ENCODE measurements around the gene C5orf63.
"Not testable (repeated sequence)": the region's sequence is repeated elsewhere in the genome, so short reads cannot be mapped to it uniquely, and the experiment has no call there.

C5orf63 gene

DNA sequence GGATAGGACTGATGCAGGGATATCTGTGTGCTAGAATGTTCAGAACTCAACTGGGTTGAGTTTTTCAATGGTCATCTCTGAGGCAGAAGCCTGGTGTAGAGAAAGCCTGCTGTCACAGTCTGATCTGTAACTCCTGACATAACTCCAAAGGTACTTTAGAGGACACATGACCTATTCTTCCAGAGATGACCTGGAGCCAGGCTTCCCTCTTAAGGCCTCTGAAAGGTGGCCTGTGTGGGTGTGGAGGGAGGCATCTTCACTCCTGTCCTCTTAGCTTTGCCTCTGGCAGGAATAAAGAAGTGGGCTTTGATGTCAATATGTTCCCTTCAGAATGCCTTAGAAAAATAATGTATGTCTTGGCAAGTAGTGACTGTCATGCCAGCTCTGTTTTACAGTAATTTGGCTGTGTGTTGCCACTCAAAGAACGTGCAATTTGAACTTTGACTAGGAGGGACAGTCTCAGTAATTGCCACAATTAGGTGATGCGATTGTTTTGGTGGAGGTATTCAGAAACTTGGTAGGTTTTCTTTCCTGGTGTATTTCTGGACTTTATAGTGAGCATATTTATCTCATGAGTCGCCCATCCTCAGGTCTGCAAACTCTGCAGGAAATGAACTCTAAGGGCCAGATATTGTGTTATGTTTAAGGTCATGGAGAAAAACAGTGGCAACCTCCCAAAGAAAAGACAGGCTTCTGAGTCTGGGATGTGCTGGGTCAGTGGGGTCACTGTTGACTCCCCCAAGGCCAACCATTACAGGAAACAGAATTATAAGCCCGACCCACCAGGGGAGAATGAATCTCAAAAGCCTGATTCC, 3.2 kb upstream of the C5orf63 start:
- H3K4me3 ChIP-seq (ENCODE audit: low read depth, low read length) = no peak overlapping the region

DNA sequence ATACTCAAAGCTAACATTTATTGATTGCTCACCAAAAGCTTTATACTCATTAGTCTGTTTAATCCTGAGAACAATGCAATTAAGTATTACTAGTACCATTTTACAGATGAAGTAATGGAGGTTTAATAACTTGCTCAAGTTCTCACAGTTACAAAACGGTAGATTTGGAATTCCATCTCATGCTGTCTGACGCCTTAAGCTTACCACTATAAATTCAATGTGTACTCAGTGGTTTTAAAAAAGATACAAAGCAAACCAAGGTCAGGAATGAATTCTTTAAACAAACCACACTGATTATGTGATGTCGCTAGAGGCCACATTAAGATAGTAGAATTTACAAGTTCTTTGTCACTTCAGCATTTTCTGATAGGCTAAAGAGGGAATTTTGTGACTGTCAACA, 1.2 kb upstream of the C5orf63 start:
- H3K4me3 ChIP-seq (ENCODE audit: low read depth, low read length) = no peak overlapping the region

DNA sequence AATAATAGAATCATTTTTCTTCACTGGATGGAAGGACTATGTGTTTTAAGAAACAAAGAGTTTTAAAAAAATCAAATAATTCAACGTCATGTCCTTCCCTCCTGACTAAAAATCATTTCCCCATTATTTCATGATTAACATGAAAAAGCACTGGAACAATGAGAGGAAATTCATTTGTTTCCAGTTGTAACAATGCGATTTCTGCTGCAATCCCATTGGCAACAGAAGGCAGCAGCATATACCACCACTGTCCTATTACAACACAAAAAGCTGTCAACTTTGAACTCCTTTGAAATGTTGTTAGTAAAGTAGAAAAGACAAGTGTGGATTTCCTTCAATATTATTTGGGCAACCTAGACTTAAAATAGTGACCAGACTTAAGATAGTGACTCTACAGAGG, 3.1 kb downstream of the C5orf63 start:
- H3K4me3 ChIP-seq (ENCODE audit: low read depth, low read length) = no peak overlapping the region

DNA sequence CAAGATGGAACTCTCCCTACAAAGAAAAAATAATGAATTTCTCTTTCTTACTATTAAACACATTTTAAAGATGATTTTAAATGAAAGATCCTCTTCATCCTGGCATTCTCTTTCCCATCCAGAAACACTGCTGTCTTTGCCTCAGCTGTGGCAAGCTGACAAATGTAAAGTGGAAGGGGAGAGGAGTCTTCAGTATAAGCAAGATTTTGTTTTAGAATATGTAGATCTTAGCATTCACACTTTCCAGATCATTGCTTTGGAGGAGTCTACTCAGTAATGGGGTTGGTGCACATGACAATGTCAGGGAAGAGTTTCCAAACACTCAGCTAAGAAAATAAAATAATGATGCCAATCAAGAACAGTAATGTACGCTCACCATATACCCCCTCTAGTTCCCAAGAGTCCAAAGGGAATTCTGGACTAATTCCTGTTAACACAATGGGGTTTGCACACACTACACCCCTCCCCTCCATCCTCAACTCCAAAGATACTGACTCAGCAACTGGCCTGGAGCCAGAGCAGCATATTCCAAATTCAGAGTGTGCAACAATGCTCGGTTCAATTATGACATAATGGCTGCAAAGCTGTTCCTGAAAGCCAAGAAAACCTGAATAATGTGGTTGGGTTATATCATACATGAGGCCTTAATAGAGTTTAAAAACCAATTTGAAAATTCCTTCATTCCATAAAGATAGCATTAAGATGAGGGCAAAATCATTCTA, 4.6 kb downstream of the C5orf63 start:
- no peak overlapping the region for H3K4me3 ChIP-seq (ENCODE audit: low read depth, low read length)

DNA sequence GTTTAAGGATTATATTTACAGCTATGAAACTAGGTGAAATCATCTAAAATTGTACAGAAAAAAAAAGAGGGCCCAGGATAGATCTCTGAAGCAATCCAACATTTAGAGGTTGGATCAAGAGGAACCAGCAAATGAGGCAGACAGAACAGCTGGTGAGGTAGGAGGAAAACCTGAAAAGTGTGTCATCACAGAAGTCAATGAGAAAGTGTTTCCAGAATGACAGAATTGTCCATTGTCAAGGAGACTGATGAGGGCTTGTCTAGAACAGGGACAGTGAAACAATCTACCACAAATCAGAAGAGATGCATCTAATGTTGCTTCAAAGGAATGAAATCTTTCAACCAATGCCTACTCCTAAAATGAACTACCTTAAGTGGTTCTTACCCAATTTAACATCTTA, 6.6 kb downstream of the C5orf63 start:
- no peak overlapping the region for H3K4me3 ChIP-seq (ENCODE audit: low read depth, low read length)

DNA sequence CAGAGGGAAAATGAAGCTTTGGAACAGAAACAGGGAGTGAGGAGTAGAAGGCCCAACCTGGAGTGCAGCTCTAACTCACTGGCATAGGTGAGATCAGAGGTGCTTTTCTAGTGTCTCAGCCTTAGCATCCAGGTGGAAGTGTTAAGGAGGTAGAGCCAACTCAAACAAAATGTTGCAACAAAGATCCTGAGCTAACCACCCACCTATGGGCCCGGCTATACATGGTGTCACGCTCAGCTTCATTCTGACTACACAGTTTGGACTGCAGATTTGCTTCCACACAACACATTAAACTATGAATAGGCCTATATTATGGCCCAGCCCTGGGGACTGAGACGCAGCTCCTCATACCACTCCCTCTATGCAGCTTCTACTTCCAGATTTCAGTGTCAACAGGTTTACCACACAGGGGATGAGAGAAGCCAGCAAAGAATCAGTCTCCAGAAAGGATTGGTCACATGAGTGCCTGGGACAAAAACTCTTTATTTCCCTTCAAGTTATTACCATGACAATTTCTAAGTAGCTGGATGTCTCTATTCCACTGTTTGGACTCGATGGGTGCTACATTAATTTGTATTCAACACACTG, 9.0 kb downstream of the C5orf63 start:
- H3K4me3 ChIP-seq (ENCODE audit: low read depth, low read length) = no peak overlapping the region

DNA sequence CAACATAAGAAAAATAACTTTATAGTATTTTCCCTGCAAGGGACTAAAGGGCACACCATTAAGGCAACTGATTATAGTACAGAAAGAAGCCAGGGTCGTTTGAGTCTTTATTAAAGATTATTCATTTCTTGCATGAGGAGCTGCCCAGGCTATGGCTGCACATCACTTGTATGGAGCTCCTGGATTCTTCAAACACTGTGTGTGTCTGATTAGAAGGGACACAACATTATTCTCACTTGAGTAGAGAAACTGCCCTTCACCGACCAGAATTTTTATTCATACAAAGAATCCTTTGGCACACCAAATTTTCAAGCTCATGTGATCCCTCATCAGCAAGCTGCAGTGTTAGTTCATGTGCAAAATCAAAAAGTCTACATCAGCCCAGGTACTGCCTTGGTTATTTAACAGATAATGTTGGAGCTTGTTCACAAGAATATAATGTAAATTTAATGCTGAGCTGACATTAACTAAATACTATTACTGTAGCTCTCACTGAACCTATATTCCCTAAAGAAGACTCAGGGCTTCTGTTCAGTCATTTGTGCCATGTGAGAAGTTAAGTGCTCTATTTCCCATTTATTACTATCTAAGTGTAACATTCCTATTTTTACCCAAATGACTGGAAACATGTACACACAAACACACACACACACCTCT, 9.9 kb downstream of the C5orf63 start:
- H3K4me3 ChIP-seq (ENCODE audit: low read depth, low read length) = no peak overlapping the region

DNA sequence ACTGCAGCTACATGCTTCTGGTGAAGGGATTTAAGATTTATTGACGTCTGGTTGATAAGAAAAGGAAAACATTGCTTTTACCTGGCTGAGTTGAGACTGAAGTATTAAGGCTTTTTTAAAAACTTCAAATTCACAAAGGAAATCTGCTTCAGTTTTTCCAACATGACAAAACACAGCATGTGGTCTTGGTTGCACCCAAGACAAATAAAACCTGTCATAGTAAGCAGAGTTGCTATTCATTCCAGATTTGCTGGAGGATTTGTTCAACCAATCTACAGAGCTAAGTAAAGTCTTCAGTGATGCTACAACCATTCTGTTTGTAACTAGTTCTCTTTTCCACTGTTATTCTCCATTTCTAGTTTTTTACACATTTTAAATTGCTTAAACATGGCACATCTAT, 11.3 kb downstream of the C5orf63 start:
- no peak overlapping the region for H3K4me3 ChIP-seq (ENCODE audit: low read depth, low read length)

DNA sequence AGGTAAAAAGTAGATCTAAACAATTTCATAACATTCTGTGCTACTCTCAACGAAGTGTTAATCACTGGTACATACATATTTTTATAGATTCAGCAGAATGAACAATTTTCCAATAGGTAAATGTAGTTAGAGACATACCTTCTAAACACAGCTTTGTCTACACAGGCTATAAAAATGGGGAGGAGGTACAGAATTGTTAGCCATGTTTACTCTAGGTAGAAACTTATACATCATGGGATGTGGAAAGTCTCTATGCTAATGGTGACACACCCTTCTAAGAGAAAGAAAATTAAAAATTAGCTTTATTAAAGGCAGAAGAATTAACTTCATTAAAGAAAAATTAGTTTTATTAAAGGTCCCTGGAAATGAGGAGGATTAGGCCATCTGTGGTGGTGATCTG, 11.8 kb downstream of the C5orf63 start:
- H3K4me3 ChIP-seq (ENCODE audit: low read depth, low read length) = no peak overlapping the region

DNA sequence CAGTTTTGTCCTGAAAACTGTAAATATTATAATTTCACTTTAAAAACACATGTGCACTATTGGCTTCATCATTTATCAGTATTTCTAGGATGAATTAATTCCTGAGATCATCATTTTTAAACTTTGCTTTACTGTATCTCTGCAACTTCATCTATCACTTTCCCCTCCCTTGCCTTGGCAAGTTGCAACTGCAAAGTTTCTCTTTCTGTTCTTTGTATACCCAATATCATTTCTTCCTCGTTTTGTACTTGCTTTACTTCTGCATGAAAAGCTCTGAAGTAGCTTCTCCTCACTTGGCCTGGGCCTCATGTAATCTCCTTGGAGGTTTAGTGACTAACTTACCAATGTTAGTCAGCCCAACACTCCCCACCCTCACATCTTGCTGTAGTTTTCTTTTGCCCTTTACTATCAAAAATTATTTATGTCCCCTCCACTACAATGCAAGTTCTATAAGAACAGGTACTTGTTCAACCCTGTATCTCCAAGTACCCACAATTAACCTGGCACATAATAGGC, 12.8 kb downstream of the C5orf63 start:
- H3K4me3 ChIP-seq (ENCODE audit: low read depth, low read length) = no peak overlapping the region

DNA sequence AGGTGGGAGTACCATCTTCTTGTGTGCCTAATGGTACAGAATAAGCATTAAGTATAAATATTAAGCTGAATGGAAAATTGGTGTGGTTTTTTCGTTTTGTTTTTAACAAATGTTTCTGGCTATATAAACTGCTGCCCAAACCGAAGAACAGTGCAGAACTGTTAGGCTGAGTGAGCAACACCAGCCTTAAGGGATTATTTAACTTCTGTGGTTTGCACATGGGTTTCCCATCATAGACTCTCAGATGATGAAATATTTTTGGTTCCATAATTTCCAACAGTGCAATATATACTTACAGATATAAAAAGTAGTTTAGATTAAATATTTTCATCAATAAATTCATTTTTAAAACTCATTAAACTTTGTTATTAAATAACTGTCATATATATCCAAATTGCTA, 16.4 kb downstream of the C5orf63 start:
- H3K4me3 ChIP-seq (ENCODE audit: low read depth, low read length) = no peak overlapping the region

DNA sequence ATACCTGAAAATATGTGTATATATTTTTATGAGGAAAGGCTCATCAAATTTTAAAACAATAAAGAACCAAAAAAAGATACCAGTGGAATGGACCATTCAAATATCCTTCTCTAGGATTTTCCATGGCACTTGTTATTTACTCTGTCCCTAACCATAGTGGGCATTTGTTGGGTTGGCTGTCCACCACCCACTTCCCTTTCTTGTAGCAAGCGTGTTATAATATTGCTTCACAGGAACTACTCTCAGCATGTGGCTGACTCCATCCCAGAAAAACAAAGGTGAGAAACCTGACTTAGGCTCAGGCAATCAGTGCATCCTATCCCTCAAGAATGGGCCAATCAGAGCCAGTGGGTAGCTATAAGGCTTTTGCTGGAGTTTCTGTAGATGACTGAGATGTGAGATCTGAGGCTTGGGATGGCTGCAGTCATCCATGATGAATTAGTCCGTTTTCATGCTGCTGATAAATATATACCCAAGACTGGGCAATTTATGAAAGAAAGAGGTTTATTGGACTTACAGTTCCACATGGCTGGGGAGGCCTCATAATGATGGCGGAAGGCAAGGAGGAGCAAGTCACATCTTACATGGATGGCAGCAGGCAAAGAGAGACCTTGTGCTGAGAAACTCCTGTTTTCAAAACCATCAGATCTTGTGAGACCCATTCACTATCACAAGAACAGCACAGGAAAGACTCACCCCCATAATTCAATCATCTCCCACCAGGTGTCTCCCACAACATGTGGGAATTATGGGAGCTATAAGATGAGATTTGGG, 17.2 kb downstream of the C5orf63 start:
- no peak overlapping the region for H3K4me3 ChIP-seq (ENCODE audit: low read depth, low read length)

DNA sequence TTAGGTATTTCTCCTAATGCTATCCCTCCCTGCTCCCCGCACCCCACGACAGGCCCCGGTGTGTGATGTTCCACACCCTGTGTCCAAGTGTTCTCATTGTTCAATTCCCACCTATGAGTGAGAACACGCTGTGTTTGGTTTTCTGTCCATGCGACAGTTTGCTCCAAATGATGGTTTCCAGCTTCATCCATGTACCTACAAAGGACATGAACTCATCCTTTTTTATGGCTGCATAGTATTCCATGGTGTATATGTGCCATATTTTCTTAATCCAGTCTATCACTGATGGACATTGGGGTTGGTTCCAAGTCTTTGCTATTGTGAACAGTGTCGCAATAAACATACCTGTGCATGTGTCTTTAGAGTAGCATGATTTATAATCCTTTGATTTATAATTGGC, 19.8 kb downstream of the C5orf63 start:
- H3K4me3 ChIP-seq (ENCODE audit: low read depth, low read length) = not testable (repeated sequence)

DNA sequence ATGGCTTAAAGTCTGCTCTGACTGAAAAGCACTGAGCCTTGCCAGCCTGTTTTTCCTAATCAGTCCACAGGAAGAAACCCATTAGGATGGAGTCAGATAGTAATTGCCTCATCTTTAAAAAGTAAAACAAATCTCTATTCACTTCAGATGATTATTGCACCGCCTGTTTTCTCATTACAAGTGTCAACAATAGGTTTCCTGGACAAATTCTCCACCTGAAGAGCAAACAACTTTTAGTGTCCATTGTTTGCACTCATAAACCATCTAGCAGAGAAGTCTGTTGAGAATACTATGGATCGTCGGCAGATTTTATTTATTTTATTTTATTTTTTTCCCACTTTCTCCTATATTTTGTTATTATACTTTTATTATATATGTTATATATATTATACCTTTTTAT, 20.3 kb downstream of the C5orf63 start:
- no peak overlapping the region for H3K4me3 ChIP-seq (ENCODE audit: low read depth, low read length)

DNA sequence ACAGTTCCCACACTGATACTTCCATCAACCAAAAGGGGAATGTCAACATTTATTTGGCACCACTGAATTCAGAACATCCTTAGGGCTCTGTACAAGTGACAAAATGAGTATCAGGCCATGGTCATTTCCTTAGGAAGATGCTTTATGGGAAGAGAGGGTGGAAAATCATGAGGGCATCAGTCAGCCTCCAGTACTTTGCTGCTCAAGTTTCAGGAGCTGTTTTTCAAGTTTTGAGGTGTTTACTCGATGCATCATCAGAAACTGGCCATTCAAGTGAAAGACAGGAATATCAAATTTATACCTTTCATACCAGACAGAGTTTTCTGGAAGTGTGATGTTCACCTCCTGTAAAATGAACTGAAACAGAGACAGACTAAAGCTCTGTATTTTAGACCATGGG, 21.7 kb downstream of the C5orf63 start:
- no peak overlapping the region for H3K4me3 ChIP-seq (ENCODE audit: low read depth, low read length)

DNA sequence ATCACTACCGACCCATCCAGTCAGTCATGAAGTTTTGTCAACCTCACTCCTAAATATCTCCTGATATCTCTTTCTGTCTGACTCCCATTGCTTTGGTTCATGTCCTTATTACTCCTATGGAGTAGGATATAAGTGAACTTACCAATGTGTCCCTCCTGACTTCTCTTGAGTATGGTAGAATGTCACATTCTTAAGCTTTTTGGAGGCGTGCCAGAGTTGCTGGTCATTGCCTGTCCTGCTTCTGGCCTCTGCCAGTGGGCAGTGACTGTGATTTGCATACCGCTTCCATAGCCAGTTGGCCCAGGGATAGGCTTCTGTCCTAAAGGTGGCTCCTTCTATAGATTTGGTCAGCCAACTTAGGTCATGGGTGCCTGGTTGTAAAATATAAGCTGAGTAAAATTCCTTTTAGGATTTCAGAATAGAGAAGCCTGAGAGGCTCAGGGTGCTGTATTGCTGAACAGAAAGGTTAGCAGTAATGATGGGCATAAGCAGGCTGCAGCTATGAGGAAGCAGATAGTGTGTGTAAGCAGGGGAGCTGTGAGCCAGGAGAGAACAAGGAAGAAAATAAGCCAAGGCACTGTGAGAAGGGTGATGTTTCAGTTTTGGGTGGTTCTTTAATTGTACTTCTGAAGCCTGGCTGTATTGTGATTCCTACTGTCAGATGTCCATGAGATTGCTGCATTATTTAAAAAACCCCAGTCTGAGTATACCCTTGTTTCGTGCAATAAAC, 26.8 kb downstream of the C5orf63 start:
- H3K4me3 ChIP-seq (ENCODE audit: low read depth, low read length) = no peak overlapping the region

DNA sequence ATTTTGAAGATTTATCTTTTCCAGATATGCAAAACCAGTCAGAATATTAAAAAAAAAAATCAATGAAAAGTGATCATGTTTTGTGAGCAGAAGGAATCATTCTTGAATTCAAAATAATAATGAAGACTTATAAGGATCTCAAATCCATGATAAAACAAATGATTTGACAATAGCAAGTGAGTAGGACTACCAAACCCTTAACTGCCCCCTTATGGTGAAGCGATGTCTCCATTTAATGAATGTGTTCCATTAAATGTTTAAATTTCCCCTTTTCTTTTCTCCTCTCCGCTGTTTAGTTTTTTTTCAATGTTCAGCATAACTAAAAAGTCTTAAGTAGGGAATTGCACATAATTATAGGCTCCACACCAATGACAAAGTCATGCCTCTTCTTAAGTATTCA, 30.7 kb downstream of the C5orf63 start:
- H3K4me3 ChIP-seq (ENCODE audit: low read depth, low read length) = no peak overlapping the region

DNA sequence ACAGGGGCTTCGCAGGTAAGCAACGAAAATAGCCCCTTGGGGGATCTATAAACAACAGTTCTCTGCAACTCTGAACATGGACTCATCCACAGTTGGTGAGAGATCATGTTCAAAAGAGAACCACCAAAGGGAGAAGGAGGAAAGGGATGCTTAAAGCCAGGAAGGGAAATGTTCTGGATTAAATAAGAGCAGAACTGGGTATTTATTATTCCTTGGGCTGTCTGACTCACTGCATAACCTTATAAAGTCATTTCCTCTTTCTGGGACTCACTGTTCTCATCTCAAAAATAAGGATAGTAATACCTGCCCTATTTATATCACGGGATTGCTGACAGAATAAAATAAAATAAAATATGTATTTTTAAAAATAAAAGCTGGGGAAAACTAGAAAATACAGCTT, 31.7 kb downstream of the C5orf63 start:
- H3K4me3 ChIP-seq (ENCODE audit: low read depth, low read length) = no peak overlapping the region

DNA sequence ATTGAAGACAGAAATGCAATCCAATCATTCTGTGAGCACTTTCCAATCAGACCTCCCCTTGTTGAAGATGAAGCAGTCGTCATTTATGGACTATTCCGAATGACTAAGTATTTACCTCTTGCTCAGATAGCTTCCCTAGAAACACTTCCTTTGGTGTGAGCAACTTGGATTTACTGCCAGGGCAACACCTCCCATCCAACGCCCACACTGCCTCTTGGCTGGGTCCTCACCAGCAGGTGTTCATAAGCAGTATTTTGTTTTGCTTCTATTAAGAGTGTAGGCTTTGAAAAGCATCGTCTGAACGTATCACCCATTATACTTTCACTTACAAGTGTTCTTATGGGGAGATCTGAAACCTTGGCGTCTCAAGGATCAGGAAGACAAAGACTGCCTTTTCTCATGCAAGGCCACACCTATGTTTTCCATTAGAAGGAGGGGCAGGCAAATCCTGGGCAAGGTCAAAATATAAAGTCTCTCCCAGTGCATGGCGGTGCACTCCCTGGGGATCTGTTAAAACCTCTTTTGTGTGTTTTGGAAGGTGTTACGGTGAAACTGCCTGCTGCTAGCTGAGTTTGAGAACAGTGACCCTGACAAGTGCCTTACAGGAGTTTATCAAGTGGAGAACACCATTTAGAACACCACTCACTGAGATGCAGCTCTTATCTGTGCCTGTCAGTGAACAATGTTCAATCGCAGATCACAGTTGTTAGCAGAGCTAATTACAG, 32.3 kb downstream of the C5orf63 start:
- no peak overlapping the region for H3K4me3 ChIP-seq (ENCODE audit: low read depth, low read length)
